H1 (cell line): ENCODE data around the gene TIGD1. TPM values are rescaled to one million over a fixed set of nuclear protein-coding genes. Genes with fewer than 3 reads are reported as not detected.

Experiments used
- SP1 ChIP-seq: IDR thresholded peaks from 2 replicates; pipeline ENCODE4 v1.6.1; 2011; ENCODE audit warnings: low read depth, low read length
- polyA plus RNA-seq, 7 experiments: library from polyadenylated mRNA; depleted of rRNA in 3 of 7; stranded (reverse) in 5 of 7; unstranded in 2 of 7; fragments of >200 nt in 5 of 7; fragments of 200-250 nt in 2 of 7; gene quantifications; 1 replicate in 5 of 7; 2 replicates in 1 of 7; 4 replicates in 1 of 7; pipeline versions ENCODE4 v1.2.1 to v1.2.3, GENCODE V29; 2011 to 2013; ENCODE audit warnings: missing spikeins in 2 of 7, mixed read lengths in 2 of 7
- total RNA-seq: library from RNA; stranded (reverse); fragmentation: NEBNext Ultra II Directional; extraction: Animal tissue kit (Norgen Biotek cat#: 25700); gene quantifications from 2 replicates; pipeline ENCODE4 v1.2.1, GENCODE V29; 2021

TIGD1 gene
- total and polyA plus RNA-seq, 2 of the 8 experiments (the other 6 are each of a cell fraction or from before 2014, with no cell fraction given) = 4.7 to 8.3 TPM

DNA sequence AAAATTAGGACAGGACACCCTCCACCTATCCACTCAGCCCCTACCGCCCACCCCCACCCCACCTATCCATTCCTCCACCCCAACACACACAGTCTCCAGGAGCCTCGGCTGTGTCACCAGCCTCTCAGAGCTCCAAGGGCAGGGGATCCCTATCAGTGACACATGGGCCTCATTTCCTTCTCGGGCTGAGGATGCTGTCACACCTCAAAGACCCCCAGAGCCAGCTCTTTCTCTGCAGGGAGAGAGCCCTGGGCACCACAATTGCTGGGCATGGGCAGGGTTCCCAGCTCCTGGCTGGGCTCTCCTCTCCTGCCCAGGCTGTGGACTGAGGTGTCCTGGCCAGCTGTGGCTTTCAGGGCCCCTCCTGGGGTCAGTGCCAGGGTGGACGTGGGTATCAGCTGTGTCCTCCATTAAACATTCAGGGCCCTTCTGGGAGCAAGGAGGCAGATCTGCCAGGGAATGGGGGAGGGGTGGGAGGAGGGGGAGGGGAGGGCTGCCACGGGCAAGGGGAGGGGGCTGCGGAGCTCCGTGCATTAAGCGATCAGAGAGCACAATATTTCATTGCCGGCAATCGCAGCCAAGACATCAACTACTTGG, 48.5 kb downstream of the TIGD1 start (continued):
- no peak for TF ChIP-seq SP1
